GM18498 (cell line): Measurements from ENCODE around the gene TUBA8.
"Not testable (repeated sequence)": the region's sequence is repeated elsewhere in the genome, so short reads cannot be mapped to it uniquely, and the experiment has no call there.

ENCODE experiments used
- ATAC-seq: cut with Tn5 transposase; IDR thresholded peaks from one replicate; pipeline ENCODE4 v1.9.1; 2021; ENCODE audit warnings: mild to moderate bottlenecking, moderate library complexity; ENCODE audit not compliant: unreplicated experiment

TUBA8 gene

GRCh38 chr22:18123476-18124025, 12.9 kb downstream of the TUBA8 start:
- ATAC-seq: not testable (repeated sequence)

DNA sequence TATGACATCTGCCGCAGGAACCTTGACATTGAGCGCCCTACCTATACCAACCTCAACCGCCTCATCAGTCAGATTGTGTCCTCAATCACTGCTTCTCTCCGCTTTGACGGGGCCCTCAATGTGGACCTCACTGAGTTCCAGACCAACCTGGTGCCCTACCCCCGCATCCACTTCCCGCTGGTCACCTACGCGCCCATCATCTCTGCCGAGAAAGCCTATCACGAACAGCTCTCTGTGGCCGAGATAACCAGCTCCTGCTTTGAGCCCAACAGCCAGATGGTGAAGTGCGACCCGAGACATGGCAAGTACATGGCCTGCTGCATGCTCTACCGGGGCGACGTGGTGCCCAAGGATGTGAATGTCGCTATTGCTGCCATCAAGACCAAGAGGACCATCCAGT, 16.0 kb downstream of the TUBA8 start:
- no peak for ATAC-seq

DNA sequence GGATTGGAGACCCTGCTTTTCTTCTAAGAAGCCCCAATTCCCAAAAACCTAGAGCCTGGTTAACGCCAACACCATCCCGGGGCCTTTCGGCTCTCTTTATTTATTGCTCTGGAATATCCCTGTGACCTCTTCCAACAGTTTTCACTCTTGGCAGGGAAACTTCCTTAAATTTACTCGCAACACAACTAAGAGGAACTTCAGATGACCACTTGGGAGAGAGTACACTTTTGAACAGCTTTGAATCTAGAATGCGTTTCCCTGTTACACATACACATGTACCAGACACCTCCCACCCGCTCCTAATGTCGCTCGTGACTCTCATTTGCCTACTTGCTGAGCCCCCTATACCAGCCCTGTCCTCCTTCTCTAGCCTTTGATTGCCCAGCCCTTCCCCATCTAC, 19.4 kb downstream of the TUBA8 start:
- ATAC-seq: no peak

GRCh38 chr22:18130699-18131429, 20.3 kb downstream of the TUBA8 start:
- no peak for ATAC-seq

DNA sequence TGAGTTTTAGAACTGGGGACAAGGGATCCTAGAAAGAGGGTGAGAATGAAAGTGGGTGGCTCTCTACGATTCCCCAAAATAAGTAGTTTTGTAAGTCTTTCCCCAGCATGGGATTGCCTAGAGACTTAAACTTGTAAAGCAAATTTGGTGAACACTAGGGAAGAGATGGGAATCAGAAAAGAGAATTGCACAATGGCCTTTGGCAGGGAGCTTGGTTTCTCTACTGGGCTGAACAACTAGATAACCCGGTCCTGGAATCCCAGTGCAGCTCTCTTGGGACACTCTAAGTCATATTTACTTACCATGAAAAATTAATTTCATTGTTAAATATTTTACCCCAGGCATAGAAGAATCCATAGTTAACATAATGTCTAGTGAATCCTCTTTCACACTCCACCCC, 22.8 kb downstream of the TUBA8 start:
- no peak for ATAC-seq

DNA sequence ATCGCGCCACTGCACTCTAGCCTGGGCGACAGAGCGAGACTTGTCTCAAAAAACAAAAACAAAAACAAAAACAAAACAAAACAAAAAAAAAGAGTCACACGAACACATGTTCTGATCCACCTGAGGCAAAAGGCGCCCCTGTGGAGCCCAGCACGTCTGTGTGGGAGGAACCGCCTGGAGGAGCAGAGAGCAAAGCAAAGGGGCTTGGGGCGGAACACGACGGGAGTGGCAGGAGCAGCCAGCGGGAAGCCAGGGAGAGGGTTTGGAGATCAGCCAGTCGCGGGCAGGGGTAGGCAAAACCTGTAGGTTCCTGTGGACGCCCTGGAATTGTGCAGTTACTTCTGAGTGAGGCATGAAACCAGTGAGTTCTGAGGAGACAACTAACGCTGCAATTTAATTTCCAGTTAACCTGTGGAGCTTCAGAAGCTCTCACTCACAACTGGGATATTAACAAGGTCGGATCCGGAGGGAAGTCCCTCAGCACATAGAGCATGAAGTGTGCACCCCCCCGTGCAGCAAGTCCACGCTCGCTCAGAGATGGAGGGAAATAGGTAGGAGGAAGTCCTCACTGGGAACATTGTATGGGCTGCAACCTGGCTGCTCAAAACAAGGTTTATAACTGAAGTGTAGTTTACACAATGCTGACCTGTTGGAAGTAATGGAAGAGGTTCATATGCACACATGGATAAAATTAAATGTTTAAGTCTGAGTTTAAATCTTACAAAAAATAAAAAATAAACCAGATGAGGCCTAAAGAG, 26.1 kb downstream of the TUBA8 start:
- ATAC-seq: no peak

DNA sequence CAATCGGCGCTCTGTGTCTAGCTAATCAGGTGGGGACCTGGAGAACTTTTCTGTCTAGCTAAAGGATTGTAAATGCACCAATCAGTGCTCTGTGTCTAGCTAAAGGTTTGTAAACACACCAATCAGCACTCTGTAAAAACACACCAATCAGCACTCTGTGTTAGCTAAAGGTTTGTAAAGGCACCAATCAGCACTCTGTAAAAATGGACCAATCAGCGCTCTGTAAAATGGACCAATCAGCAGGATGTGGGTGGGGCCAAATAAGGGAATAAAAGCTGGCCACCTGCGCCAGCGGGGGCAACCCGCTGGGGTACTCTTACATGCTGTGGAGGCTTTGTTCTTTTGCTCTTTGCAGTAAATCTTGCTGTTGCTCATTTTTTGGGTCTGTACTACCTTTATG, 30.4 kb downstream of the TUBA8 start:
- not testable (repeated sequence) for ATAC-seq

- ATAC-seq: no peak
These were observed 33.5 kb downstream of the TUBA8 start for GRCh38 chr22:18144105-18144504.

DNA sequence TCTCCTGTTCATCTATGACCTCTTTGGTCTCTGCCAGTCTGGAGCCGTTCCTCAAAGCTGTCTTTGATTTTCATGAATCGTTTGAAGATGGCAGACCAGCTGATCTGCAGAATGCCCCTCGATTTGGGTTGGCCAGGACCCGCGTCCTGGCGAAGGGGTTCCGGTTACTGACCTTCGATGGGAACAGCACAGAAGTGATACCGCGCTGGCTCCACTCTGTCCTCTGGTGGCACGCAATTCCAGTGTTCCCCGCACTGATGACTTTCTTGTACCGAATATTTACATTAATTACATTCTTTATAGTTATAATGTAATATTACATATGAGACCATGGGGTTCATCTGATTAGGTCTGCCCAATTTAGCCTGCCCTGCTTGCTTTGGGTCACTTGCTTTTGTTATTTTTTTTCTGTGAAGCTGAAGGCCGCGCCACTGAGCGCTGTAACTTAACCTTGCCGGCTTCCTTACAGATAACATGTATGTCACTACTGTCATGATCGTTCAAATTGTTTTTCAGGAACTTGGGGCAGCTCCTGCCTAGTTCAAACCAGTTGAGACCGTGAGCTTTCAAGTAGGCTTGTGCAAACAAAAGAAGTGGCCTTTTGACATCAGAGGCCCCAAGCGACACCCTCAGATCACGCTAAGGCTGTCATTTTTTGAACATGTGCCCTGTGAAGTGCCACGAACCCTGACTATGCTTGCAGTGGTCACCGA, 35.2 kb downstream of the TUBA8 start:
- no peak for ATAC-seq

GRCh38 chr22:18146389-18146753, 35.8 kb downstream of the TUBA8 start:
- no peak for ATAC-seq

DNA sequence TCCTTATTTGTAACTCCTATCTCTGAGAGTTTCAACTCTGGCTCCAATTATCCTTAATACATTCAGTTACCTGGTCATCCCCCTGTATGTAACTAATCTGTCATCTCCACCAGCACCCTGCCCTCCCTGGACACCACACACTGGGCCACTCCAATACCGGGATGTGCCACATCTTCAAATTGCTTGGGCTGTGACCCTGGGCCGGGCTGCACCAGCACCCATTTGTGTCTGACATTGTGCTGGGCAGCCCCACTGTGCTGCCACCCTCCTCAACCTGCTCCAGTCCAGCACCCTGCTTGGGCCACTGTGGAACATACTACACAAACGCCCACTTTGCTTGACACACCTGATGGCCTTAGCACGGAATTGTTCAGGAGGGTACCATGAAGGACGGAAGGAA, 37.2 kb downstream of the TUBA8 start:
- no peak for ATAC-seq

DNA sequence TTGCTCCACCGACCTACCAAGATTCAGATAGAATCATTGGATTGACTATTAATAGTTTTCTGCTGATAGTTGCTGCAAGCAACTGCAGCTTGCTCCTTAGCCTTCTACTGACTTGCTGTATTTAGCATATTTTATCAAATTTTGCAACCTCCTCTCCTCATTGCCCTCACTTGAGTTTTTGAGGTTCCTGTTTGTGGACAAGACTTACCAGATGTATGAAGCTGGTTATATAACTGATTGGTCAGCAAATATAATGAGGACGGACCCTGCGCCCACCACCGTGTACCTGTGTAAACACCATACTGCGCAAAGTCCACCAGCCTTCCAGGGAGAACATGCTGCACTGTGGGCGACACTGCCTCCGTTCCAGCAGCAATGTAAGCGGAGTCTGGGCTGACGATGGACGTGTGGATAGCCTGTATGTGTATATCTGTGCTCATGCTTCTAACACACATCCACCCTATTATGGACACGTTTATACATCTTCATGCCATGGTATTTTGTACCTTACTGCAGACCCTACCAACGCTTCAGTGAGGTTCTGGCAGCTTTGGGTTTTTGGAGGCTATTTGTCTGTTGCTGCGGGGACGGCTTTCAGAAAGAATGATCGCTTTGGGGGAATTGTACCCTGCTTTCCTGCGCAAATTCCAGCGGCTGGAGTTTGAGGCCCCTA, 37.8 kb downstream of the TUBA8 start:
- ATAC-seq: no peak

GRCh38 chr22:18152519-18152918, 41.9 kb downstream of the TUBA8 start:
- no peak for ATAC-seq

DNA sequence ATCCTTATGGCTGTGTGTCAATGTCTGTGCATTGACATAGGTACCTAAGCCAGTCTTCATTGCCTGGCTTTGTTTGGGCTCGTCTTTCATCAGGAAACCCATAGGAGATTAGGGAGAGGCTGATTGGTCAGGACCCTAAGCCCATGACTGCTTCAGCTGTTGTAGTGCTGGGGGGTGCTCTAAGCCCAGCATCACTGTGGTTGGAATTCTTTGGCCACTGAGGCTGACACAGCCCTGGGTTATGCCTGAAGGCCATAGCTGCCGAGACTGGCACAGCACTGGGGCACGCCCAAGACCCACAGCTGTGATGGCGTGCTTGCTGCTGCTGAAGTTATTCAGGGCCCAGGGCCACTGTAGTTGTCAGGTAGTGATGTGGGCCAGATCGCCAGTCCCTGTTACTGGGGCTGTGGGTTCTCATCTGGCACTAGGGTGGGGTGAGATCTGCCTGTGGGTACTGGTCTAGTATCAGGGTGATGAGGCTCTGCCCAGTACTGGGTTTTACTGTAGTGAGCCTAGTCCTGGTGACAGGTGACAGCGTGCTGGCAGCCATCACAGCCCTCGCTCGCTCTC, 44.3 kb downstream of the TUBA8 start:
- no peak for ATAC-seq

DNA sequence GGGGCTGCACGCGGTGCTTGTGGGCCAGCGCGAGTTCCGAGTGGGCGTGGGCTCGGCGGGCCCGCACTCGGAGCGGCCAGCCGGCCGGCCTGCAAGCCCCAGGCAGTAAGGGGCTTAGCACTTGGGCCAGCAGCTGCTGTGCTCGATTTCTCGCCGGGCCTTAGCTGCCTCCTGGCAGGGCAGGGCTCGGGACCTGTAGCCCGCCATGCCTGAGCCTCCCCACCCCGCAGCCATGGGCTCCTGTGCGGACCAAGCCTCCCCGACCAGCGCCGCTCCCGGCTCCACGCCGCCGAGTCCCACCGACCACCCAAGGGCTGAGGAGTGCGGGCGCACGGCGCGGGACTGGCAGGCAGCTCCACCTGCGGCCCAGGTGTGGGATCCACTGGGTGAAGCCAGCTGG, 44.9 kb downstream of the TUBA8 start:
- ATAC-seq: not testable (repeated sequence)

DNA sequence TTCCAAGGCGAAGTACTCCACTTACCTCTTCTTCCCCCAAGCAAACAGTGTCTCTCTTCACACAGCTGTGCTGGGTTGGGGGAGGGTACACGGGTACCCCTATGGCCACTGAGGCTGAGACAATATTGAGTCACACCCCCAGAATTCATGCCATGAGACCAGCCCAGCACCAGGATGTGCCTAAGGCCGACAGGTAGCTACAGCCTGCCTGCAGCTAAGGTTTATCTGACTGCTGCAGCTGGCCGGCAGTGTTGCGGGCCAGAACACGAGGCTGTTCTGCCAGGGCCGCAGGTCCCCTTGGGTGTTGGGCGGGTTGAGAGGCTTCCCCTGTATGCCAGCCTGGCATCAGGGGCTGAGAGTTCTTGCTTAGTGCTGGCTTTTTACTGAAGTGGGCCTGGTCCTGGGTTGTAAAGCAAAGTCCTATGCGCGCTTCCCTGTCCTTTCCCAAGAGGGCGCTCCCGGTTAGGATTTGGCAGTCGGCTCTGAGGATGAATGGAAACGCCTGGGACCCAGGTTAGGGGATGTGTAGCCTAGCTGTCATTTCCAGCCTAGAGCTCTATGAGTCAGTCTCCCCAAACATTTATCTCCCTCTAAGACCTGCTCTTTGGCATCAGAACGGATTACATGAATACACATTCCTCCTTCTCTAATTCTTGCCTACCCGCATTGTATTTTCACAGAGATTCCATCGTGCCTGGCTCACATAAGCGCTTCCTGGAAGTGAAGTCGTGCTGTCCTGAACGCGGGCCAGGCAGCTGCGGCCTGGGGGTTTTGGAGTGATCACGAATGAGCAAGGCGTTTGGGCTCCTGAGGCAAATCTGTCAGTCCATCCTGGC, 46.5 kb downstream of the TUBA8 start:
- ATAC-seq: no peak

DNA sequence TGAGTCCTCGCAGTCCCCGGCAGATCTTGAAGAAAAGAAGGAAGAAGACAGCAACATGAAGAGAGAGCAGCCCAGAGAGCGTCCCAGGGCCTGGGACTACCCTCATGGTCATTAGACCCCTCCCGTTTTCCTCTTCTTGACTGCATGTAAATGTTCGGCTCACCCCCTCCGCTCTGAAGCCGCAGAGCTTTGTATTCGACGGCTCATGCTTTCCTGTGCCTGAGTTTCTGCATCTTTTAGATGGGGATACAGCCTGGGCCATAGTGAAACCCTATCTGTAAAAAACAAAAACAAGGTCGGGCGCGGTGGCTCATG, 47.1 kb downstream of the TUBA8 start:
- ATAC-seq: no peak

DNA sequence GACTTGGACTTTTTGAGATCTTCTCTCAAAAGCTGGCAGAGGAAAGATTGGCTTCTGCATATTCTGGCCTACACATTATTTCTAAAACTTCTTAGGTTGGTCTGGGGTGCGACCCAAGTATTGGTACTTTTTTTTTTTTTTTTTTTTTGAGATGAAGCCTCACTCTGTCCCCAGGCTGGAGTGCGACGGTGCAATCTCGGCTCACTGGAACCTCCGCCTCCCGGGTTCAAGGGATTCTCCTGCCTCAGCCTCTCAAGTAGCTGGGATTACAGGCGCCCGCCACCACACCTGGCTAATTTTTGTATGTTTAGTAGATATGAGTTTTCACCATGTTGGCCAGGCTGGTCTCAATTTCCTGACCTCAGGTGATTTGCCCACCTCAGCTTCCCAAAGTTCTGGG, 50.0 kb downstream of the TUBA8 start:
- ATAC-seq: not testable (repeated sequence)

DNA sequence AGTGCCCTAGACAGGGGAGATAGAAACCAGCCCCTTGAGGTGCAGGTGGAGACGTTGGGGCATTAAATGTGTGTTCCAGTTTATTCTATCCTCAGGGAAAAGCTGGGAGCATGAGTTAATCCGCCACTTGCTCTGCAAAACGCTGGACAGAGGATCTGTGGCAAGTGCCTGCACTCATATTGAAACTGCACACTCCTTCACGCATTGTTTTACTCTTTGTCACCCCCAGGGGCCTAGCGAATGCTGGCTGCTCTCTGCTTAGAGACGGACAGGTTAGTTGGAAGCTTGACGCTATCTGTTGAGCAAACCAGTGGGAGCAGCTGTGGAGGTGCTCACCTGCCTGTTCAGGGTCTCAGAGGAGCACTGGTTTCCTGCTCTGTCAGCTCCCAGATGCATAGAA, 53.2 kb downstream of the TUBA8 start:
- not testable (repeated sequence) for ATAC-seq

GRCh38 chr22:18164584-18164983, 54.0 kb downstream of the TUBA8 start:
- ATAC-seq: not testable (repeated sequence)
